ENCODE measurements around the gene DBN1.

DBN1 gene

GRCh38 chr5:177511181-177511580 is 37.7 kb upstream of the DBN1 start:
- H3K4me3 ChIP-seq (ENCODE audit: low read length) = no peak overlapping the region
- no peak overlapping the region for H3K27ac ChIP-seq (ENCODE audit: low read length)
- H3K4me1 ChIP-seq (ENCODE audit: insufficient read depth, low read length) = peaks cover 5% of the 10 kb centered on the region; the same call in 1 of the 2 replicates
- no peaks in the 10 kb centered on the region for H3K27me3 ChIP-seq (ENCODE audit: insufficient read depth, low read length)
- H3K9me3 ChIP-seq (ENCODE audit: insufficient read depth, low read depth, low read length) = no peaks in the 10 kb centered on the region
- H3K36me3 ChIP-seq (ENCODE audit: insufficient read depth, low read depth, low read length) = peaks cover 58% of the 10 kb centered on the region
- H3K9ac ChIP-seq (ENCODE audit: low read depth, low read length) = no peak overlapping the region

GRCh38 chr5:177510567-177511053 is 37.2 kb upstream of the DBN1 start:
- H3K4me1 ChIP-seq (ENCODE audit: insufficient read depth, low read length) = peaks cover 5% of the 10 kb centered on the region; the same call in 1 of the 2 replicates
- no peaks in the 10 kb centered on the region for H3K9me3 ChIP-seq (ENCODE audit: insufficient read depth, low read depth, low read length)
- no peak overlapping the region for H3K4me3 ChIP-seq (ENCODE audit: low read length)
- H3K27ac ChIP-seq (ENCODE audit: low read length) = no peak overlapping the region
- H3K9ac ChIP-seq (ENCODE audit: low read depth, low read length) = no peak overlapping the region
- H3K27me3 ChIP-seq (ENCODE audit: insufficient read depth, low read length) = no peaks in the 10 kb centered on the region
- H3K36me3 ChIP-seq (ENCODE audit: insufficient read depth, low read depth, low read length) = peaks cover 54% of the 10 kb centered on the region

GRCh38 chr5:177509991-177510566 is 36.6 kb upstream of the DBN1 start:
- Histone ChIP-seq H3K36me3 (ENCODE audit: insufficient read depth, low read depth, low read length) (peaks cover 49% of the 10 kb centered on the region), H3K4me1 (ENCODE audit: insufficient read depth, low read length) (peaks cover 5% of the 10 kb centered on the region; the same call in 1 of the 2 replicates), H3K9ac (ENCODE audit: low read depth, low read length) (no peak overlapping the region), H3K4me3 (ENCODE audit: low read length) (no peak overlapping the region), H3K27me3 (ENCODE audit: insufficient read depth, low read length) (no peaks in the 10 kb centered on the region), H3K9me3 (ENCODE audit: insufficient read depth, low read depth, low read length) (no peaks in the 10 kb centered on the region), H3K27ac (ENCODE audit: low read length) (no peak overlapping the region)

GRCh38 chr5:177509381-177509951 is 36.0 kb upstream of the DBN1 start, which contains the start of gene DOK3:
Gene DOK3, minus strand, starts transcription at chr5:177509826. Its CDS starts 286 bp downstream, at chr5:177509540.
- no peaks in the 10 kb centered on the region for H3K9me3 ChIP-seq (ENCODE audit: insufficient read depth, low read depth, low read length)
- H3K4me1 ChIP-seq (ENCODE audit: insufficient read depth, low read length) = peaks cover 5% of the 10 kb centered on the region; the same call in 1 of the 2 replicates
- no peaks in the 10 kb centered on the region for H3K27me3 ChIP-seq (ENCODE audit: insufficient read depth, low read length)
- H3K36me3 ChIP-seq (ENCODE audit: insufficient read depth, low read depth, low read length) = peaks cover 43% of the 10 kb centered on the region
- no peak within 1 kb of the TSS for H3K4me3 ChIP-seq (ENCODE audit: low read length)
- H3K9ac ChIP-seq (ENCODE audit: low read depth, low read length) = no peak within 1 kb of the TSS
- H3K27ac ChIP-seq (ENCODE audit: low read length) = no peak within 1 kb of the TSS

- H3K9ac ChIP-seq (ENCODE audit: low read depth, low read length) = no peak overlapping the region
- H3K4me3 ChIP-seq (ENCODE audit: low read length) = no peak overlapping the region
- H3K27ac ChIP-seq (ENCODE audit: low read length) = no peak overlapping the region
- H3K4me1 ChIP-seq (ENCODE audit: insufficient read depth, low read length) = peaks cover 5% of the 10 kb centered on the region; the same call in 1 of the 2 replicates
- peaks cover 37% of the 10 kb centered on the region for H3K36me3 ChIP-seq (ENCODE audit: insufficient read depth, low read depth, low read length)
- no peaks in the 10 kb centered on the region for H3K9me3 ChIP-seq (ENCODE audit: insufficient read depth, low read depth, low read length)
- H3K27me3 ChIP-seq (ENCODE audit: insufficient read depth, low read length) = no peaks in the 10 kb centered on the region
Observed at GRCh38 chr5:177508837-177509236, 35.4 kb upstream of the DBN1 start.

- H3K9ac ChIP-seq (ENCODE audit: low read depth, low read length) = no peak overlapping the region
Observed at GRCh38 chr5:177508221-177508611, 34.8 kb upstream of the DBN1 start.

GRCh38 chr5:177507596-177508220 is 34.3 kb upstream of the DBN1 start:
- peaks cover 25% of the 10 kb centered on the region for H3K36me3 ChIP-seq (ENCODE audit: insufficient read depth, low read depth, low read length)
- H3K9me3 ChIP-seq (ENCODE audit: insufficient read depth, low read depth, low read length) = no peaks in the 10 kb centered on the region
- no peak overlapping the region for H3K4me3 ChIP-seq (ENCODE audit: low read length)
- H3K4me1 ChIP-seq (ENCODE audit: insufficient read depth, low read length) = peaks cover 5% of the 10 kb centered on the region; the same call in 1 of the 2 replicates
- no peaks in the 10 kb centered on the region for H3K27me3 ChIP-seq (ENCODE audit: insufficient read depth, low read length)
- no peak overlapping the region for H3K9ac ChIP-seq (ENCODE audit: low read depth, low read length)
- H3K27ac ChIP-seq (ENCODE audit: low read length) = no peak overlapping the region

More at GRCh38 chr5:177508221-177508611, 34.8 kb upstream of the DBN1 start:
- Histone ChIP-seq H3K4me1 (ENCODE audit: insufficient read depth, low read length) (peaks cover 5% of the 10 kb centered on the region; the same call in 1 of the 2 replicates), H3K27me3 (ENCODE audit: insufficient read depth, low read length) (no peaks in the 10 kb centered on the region), H3K36me3 (ENCODE audit: insufficient read depth, low read depth, low read length) (peaks cover 30% of the 10 kb centered on the region), H3K4me3 (ENCODE audit: low read length) (no peak overlapping the region), H3K9me3 (ENCODE audit: insufficient read depth, low read depth, low read length) (no peaks in the 10 kb centered on the region), H3K27ac (ENCODE audit: low read length) (no peak overlapping the region)

- no peak overlapping the region for H3K27ac ChIP-seq (ENCODE audit: low read length)
- H3K9me3 ChIP-seq (ENCODE audit: insufficient read depth, low read depth, low read length) = no peaks in the 10 kb centered on the region
- H3K4me1 ChIP-seq (ENCODE audit: insufficient read depth, low read length) = peaks cover 5% of the 10 kb centered on the region; the same call in 1 of the 2 replicates
- H3K27me3 ChIP-seq (ENCODE audit: insufficient read depth, low read length) = no peaks in the 10 kb centered on the region
- H3K4me3 ChIP-seq (ENCODE audit: low read length) = no peak overlapping the region
- H3K9ac ChIP-seq (ENCODE audit: low read depth, low read length) = no peak overlapping the region
- H3K36me3 ChIP-seq (ENCODE audit: insufficient read depth, low read depth, low read length) = peaks cover 20% of the 10 kb centered on the region
Observed at GRCh38 chr5:177507165-177507564, 33.7 kb upstream of the DBN1 start.

GRCh38 chr5:177505075-177505474 is 31.6 kb upstream of the DBN1 start:
- 0 out of 2 replicates have a peak, but pooled peaks cover 4% of the 10 kb centered on the region for H3K27me3 ChIP-seq (ENCODE audit: insufficient read depth, low read length)
- no peak overlapping the region for H3K27ac ChIP-seq (ENCODE audit: low read length)
- no peak overlapping the region for H3K4me3 ChIP-seq (ENCODE audit: low read length)
- no peaks in the 10 kb centered on the region for H3K36me3 ChIP-seq (ENCODE audit: insufficient read depth, low read depth, low read length)
- no peaks in the 10 kb centered on the region for H3K9me3 ChIP-seq (ENCODE audit: insufficient read depth, low read depth, low read length)
- no peak overlapping the region for H3K9ac ChIP-seq (ENCODE audit: low read depth, low read length)
- peaks cover 9% of the 10 kb centered on the region; the same call in 1 of the 2 replicates for H3K4me1 ChIP-seq (ENCODE audit: insufficient read depth, low read length)

GRCh38 chr5:177504086-177505056 is 30.9 kb upstream of the DBN1 start:
- Histone ChIP-seq H3K36me3 (ENCODE audit: insufficient read depth, low read depth, low read length) (no peaks in the 10 kb centered on the region), H3K9ac (ENCODE audit: low read depth, low read length) (no peak overlapping the region), H3K4me3 (ENCODE audit: low read length) (no peak overlapping the region), H3K9me3 (ENCODE audit: insufficient read depth, low read depth, low read length) (no peaks in the 10 kb centered on the region), H3K27ac (ENCODE audit: low read length) (no peak overlapping the region), H3K27me3 (ENCODE audit: insufficient read depth, low read length) (peaks cover 11% of the 10 kb centered on the region), H3K4me1 (ENCODE audit: insufficient read depth, low read length) (peaks cover 5% of the 10 kb centered on the region; the same call in 1 of the 2 replicates)

Data from iPS-20b (cell line).